HCT116 (cell line): ENCODE measurements around the gene ZNF570. TPM values are rescaled to one million over a fixed set of nuclear protein-coding genes. Genes with fewer than 3 reads are reported as not detected.
A peak's percentile ranks its signal among the peaks of the same experiment; 100 is the strongest.

Source experiments
- ATAC-seq: fragments of 200-7000 bp; cut with Tn5 transposase; 2 replicates; pipeline ENCODE4 v1.9.1; 2020; ENCODE audit warnings: mild to moderate bottlenecking, moderate library complexity
- BruUV-seq: library from RNA; stranded (reverse); fragments of 400-500 nt; replicated peaks from 2 replicates; lab custom pipeline; 2021; lab: Mats Ljungman, UMichigan
- CTCF ChIA-PET: fragments of 300-600 bp; sonication (Branson Sonifier 250); formaldehyde crosslinking; loops from one replicate; lab custom pipeline; 2021; ENCODE audit warnings: antibody characterized with exemption; lab: Charles Lee
- POLR2A ChIA-PET: fragments of 300-600, 350-600 bp; sonication (Branson Sonifier 250); formaldehyde crosslinking; loops from one replicate; lab custom pipeline; 2021; ENCODE audit warnings: antibody characterized with exemption; lab: Charles Lee
- RAD21 ChIA-PET, 2 experiments: fragments of 300-600 bp; sonication (Branson Sonifier 250); formaldehyde crosslinking; loops; one replicate each; lab custom pipeline; 2023; ENCODE audit warnings: low total read pairs in 2 of 2; ENCODE audit not compliant: uncharacterized antibody in 2 of 2, unreplicated experiment in 2 of 2, low non-redundant PET in 1 of 2; lab: Charles Lee
- DNase-seq: peaks from one replicate; pipeline ENCODE4 v3.0.0-alpha.2; 2010; ENCODE audit warnings: low read depth, low spot score
- H2AFZ ChIP-seq: fragments of 200-600 bp; shearing (Covaris generic), sonication (generic); 2 replicates; pipeline ENCODE4 v1.6.1; 2017; ENCODE audit warnings: low read depth, mixed run types, mixed read lengths, antibody characterized with exemption, low read length; ENCODE audit not compliant: poor library complexity, severe bottlenecking
- H3K27ac ChIP-seq: 2 replicates; pipeline ENCODE4 v1.5.1; 2012; ENCODE audit warnings: low read depth, low read length
- H3K27me3 ChIP-seq: fragments of 200-600 bp; sonication (generic); 2 replicates; pipeline ENCODE4 v1.6.1; 2016; ENCODE audit warnings: mixed run types, low read length, mixed read lengths; ENCODE audit not compliant: insufficient read depth
- H3K36me3 ChIP-seq, 2 experiments: fragments of 200-500 bp in 1 of 2; fragments of 200-600 bp in 1 of 2; sonication (Bioruptor generic) in 1 of 2; sonication (generic) in 1 of 2; 2 replicates each; pipeline versions ENCODE4 v1.5.1 to v1.6.1; 2014 to 2016; ENCODE audit warnings: low read length in 2 of 2, inconsistent platforms in 1 of 2, mixed read lengths in 1 of 2, mixed run types in 1 of 2; ENCODE audit not compliant: insufficient read depth in 2 of 2, control insufficient read depth in 1 of 2
- H3K4me1 ChIP-seq, 2 experiments: fragments of 200-600 bp in 1 of 2; sonication (generic) in 1 of 2; 2 replicates each; pipeline versions ENCODE4 v1.5.1 to v1.6.1; 2012 to 2017; ENCODE audit warnings: low read length in 2 of 2, inconsistent platforms in 1 of 2, mild to moderate bottlenecking in 1 of 2, mixed read lengths in 1 of 2, mixed run types in 1 of 2, moderate library complexity in 1 of 2; ENCODE audit not compliant: insufficient read depth in 2 of 2, control insufficient read depth in 1 of 2
- H3K4me2 ChIP-seq: fragments of 200-600 bp; sonication (generic); 2 replicates; pipeline ENCODE4 v1.6.1; 2017; ENCODE audit warnings: mixed run types, low read length, mixed read lengths
- H3K4me3 ChIP-seq, 2 experiments: fragments of 200-600 bp in 1 of 2; sonication (generic) in 1 of 2; replicated peaks in 1 of 2; 2 replicates each; pipeline ENCODE4 v1.5.1; 2011 to 2016; ENCODE audit warnings: low read length in 2 of 2, control low read depth in 1 of 2, low read depth in 1 of 2, mild to moderate bottlenecking in 1 of 2, mixed read lengths in 1 of 2, mixed run types in 1 of 2
- H3K79me2 ChIP-seq: fragments of 200-600 bp; sonication (generic); 2 replicates; pipeline ENCODE4 v1.6.1; 2017; ENCODE audit warnings: mild to moderate bottlenecking, mixed run types, low read length, moderate library complexity, mixed read lengths; ENCODE audit not compliant: insufficient read depth
- H3K9ac ChIP-seq: fragments of 200-600 bp; sonication (generic); 2 replicates; pipeline ENCODE4 v1.6.1; 2016; ENCODE audit warnings: low read length, mixed read lengths
- H3K9me2 ChIP-seq: fragments of 200-600 bp; sonication (generic), shearing (Covaris generic); 2 replicates; pipeline ENCODE4 v1.6.1; 2017; ENCODE audit warnings: mixed run types, mild to moderate bottlenecking, moderate library complexity; ENCODE audit not compliant: insufficient read depth
- H3K9me3 ChIP-seq, 2 experiments: fragments of 200-500 bp in 1 of 2; fragments of 200-600 bp in 1 of 2; sonication (Bioruptor generic) in 1 of 2; sonication (generic) in 1 of 2; 2 replicates each; pipeline ENCODE4 v1.6.1; 2014 to 2017; ENCODE audit warnings: low read length in 2 of 2, mixed read lengths in 2 of 2, inconsistent platforms in 1 of 2, low read depth in 1 of 2, mild to moderate bottlenecking in 1 of 2, mixed run types in 1 of 2, moderate library complexity in 1 of 2; ENCODE audit not compliant: control insufficient read depth in 1 of 2, insufficient read depth in 1 of 2
- H4K20me1 ChIP-seq: fragments of 200-600 bp; sonication (generic), shearing (Covaris generic); 2 replicates; pipeline ENCODE4 v1.6.1; 2017; ENCODE audit warnings: mixed run types, mild to moderate bottlenecking, moderate library complexity; ENCODE audit not compliant: insufficient read depth
- RAD21 ChIP-seq: IDR thresholded peaks from 2 replicates; pipeline ENCODE4 v1.6.1; 2012; ENCODE audit warnings: low read depth, mild to moderate bottlenecking
- ZNF274 ChIP-seq: fragments of 200-500 bp; sonication (Bioruptor generic); IDR thresholded peaks from 2 replicates; pipeline ENCODE4 v1.6.1; 2014; ENCODE audit warnings: mild to moderate bottlenecking, low read depth, low read length, inconsistent platforms
- intact Hi-C: fragments of 100-400 bp; cut with micrococcal nuclease; formaldehyde crosslinking; loops from 2 replicates; pipeline ENCODE4 v1.10.0; 2022
- total RNA-seq: library from RNA; stranded (reverse); gene quantifications from one replicate; pipeline ENCODE4 v1.2.1, GENCODE V29; 2021; ENCODE audit not compliant: unreplicated experiment

ZNF570 gene
- total RNA-seq, 1 experiment from 2014 or later, result not detected

DNA sequence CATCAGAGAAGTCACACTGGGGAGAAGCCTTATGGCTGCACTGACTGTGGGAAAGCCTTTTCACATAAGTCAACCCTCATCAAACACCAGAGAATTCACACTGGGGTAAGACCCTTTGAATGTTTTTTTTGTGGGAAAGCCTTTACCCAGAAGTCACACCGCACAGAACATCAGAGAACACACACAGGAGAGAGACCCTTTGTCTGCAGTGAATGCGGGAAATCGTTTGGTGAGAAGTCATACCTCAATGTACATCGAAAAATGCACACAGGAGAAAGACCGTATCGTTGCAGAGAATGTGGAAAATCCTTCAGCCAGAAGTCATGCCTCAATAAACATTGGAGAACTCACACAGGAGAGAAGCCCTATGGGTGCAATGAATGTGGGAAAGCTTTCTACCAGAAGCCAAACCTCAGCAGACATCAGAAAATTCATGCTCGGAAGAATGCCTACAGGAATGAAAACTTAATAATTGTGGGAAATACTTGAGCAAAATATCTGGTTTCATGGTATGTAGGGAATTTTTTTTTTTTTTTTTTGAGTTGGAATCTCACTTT is 68.3 kb downstream of the ZNF570 start:
- ChIA-PET RAD21 (no interaction called here), POLR2A (no interaction called here), CTCF (no interaction called here)
- Histone ChIP-seq H3K9ac (no peak overlapping the region), H3K27me3 (no peaks in the 10 kb centered on the region), H3K79me2 (no peaks in the 10 kb centered on the region), H2AFZ (no peak overlapping the region), H3K27ac (no peak overlapping the region), H3K36me3 (no peaks in the 10 kb centered on the region; a peak in 1 of 4 replicates), H4K20me1 (no peaks in the 10 kb centered on the region), H3K9me2 (no peaks in the 10 kb centered on the region), H3K9me3 (peaks cover 8 to 15% of the 10 kb centered on the region in 2 experiments; a peak in 2 of 4 replicates), H3K4me3 (no peak overlapping the region), H3K4me2 (no peak overlapping the region), H3K4me1 (no peaks in the 10 kb centered on the region)
- DNase-seq (no peak), ATAC-seq (no peak)
- intact Hi-C loops, result no loop called here
- no TSS peak for BruUV-seq
- TF ChIP-seq RAD21 (no peak), ZNF274 (peak; percentile 22; the same call in 1 of the 2 replicates)

Other genes starting within 250 kb of the ZNF570 start
- gene ZNF527, start 98.3 kb upstream of the ZNF570 start, total RNA-seq, result 2.0 TPM
- gene ZNF569, start 1.9 kb upstream of the ZNF570 start, total RNA-seq, result not detected
- gene ZNF793, start 37.6 kb downstream of the ZNF570 start, total RNA-seq, result not detected
- gene ZNF571, start 125.4 kb downstream of the ZNF570 start, total RNA-seq, result 0.10 TPM
- gene ZNF540, start 125.5 kb downstream of the ZNF570 start, total RNA-seq, result not detected
- gene ZFP30, start 186.1 kb downstream of the ZNF570 start, total RNA-seq, result 4.7 TPM